ENCODE measurements around the gene C7. TPM values are rescaled to one million over a fixed set of nuclear protein-coding genes. Genes with fewer than 3 reads are reported as not detected.

C7 gene
- total and polyA plus RNA-seq, 2 experiments from 2014 or later, result 0.05 to 0.07 TPM

GRCh38 chr5:40986666-40987065 is 77.4 kb downstream of the C7 start (continued):
- TF ChIP-seq CTCF (conservative IDR thresholded peaks at IDR 0.05; ENCODE audit: low read depth in 2 of 2), result no peak
- no peak for TF ChIP-seq STAT1 (IDR thresholded peaks at IDR 0.05; ENCODE audit: unreplicated experiment)
- no peak for TF ChIP-seq ZNF331 (CRISPR knock-in tag; IDR thresholded peaks at IDR 0.05; ENCODE audit: low read depth)
- no peak for TF ChIP-seq ETS1 (IDR thresholded peaks at IDR 0.05)

GRCh38 chr5:40987349-40987748 is 78.1 kb downstream of the C7 start:
- no peak for DNase-seq (ENCODE audit: low spot score)
- H4K20me1 ChIP-seq (replicated peaks; ENCODE audit: insufficient read depth), result no peaks in the 10 kb centered on the region
- no peaks in the 10 kb centered on the region for H3K36me3 Mint-ChIP-seq (ENCODE audit: low read depth)
- no peak for ATAC-seq
- no peak overlapping the region for H3K27ac ChIP-seq (ENCODE audit: low read depth)
- TF ChIP-seq EZH2phosphoT487 (IDR thresholded peaks at IDR 0.05; ENCODE audit: unreplicated experiment) (no peak), ZNF462 (CRISPR knock-in tag; IDR thresholded peaks at IDR 0.05) (no peak), REST (IDR thresholded peaks at IDR 0.05; ENCODE audit: unreplicated experiment) (no peak), ZNF331 (CRISPR knock-in tag; IDR thresholded peaks at IDR 0.05; ENCODE audit: low read depth) (no peak), NANOG (IDR thresholded peaks at IDR 0.05; ENCODE audit: borderline replicate concordance) (no peak), JUNB (IDR thresholded peaks at IDR 0.05; ENCODE audit: unreplicated experiment) (no peak), EZH2 (IDR thresholded peaks at IDR 0.05; ENCODE audit: low read depth, unreplicated experiment) (no peak), STAT1 (IDR thresholded peaks at IDR 0.05; ENCODE audit: unreplicated experiment) (no peak)
- no peaks in the 10 kb centered on the region for H3K9me2 ChIP-seq (ENCODE audit: insufficient read depth)
- H3K27me3 ChIP-seq (ENCODE audit: insufficient read depth), result no peaks in the 10 kb centered on the region
- no peak overlapping the region for H3K27ac Mint-ChIP-seq
- H3K4me1 Mint-ChIP-seq, result no peaks in the 10 kb centered on the region
- H3K4me2 ChIP-seq, result no peak overlapping the region
- peaks cover 3% of the 10 kb centered on the region for H3K27me3 Mint-ChIP-seq (ENCODE audit: insufficient read depth, low read depth, poor library complexity)
- no peaks in the 10 kb centered on the region for H3K4me1 ChIP-seq (ENCODE audit: insufficient read depth)
- no peak overlapping the region for H3K4me3 ChIP-seq
- H3F3A ChIP-seq (replicated peaks; ENCODE audit: low read depth), result no peaks in the 10 kb centered on the region
- H3K9me3 Mint-ChIP-seq, result no peaks in the 10 kb centered on the region
- no peak overlapping the region for H3K4me3 Mint-ChIP-seq
- H3K79me2 ChIP-seq (replicated peaks; ENCODE audit: insufficient read depth), result no peaks in the 10 kb centered on the region
- no peak overlapping the region for H2AFZ ChIP-seq
- H3K36me3 ChIP-seq (ENCODE audit: insufficient read depth), result no peaks in the 10 kb centered on the region

Measured in GM23338 (cell line).